NCI-H2107 treated with DMSO at 0.1 percent for 48 hours (cell line): ENCODE results near the gene TAX1BP1.

Source experiments
- DNase-seq: peaks from one replicate; lab custom pipeline; 2025; ENCODE audit not compliant: unreplicated experiment; lab: John Stamatoyannopoulos, UW

TAX1BP1 gene

GRCh38 chr7:27777662-27778061 is 37.7 kb downstream of the TAX1BP1 start:
- DNase-seq: no peak

- no peak for DNase-seq
These were observed 39.9 kb downstream of the TAX1BP1 start for GRCh38 chr7:27779873-27780272.

- DNase-seq: no peak
These were observed 41.2 kb downstream of the TAX1BP1 start for GRCh38 chr7:27781188-27781587.

- DNase-seq: no peak
These were observed 42.9 kb downstream of the TAX1BP1 start for GRCh38 chr7:27782849-27783248.

- DNase-seq: no peak
These were observed 44.6 kb downstream of the TAX1BP1 start for GRCh38 chr7:27784399-27785053.

GRCh38 chr7:27788437-27788836 is 48.5 kb downstream of the TAX1BP1 start:
- DNase-seq: no peak

- no peak for DNase-seq
These were observed 53.8 kb downstream of the TAX1BP1 start for GRCh38 chr7:27793780-27794179.

- no peak for DNase-seq
These were observed 56.0 kb downstream of the TAX1BP1 start for GRCh38 chr7:27795977-27796376.

GRCh38 chr7:27799212-27799611 is 59.2 kb downstream of the TAX1BP1 start:
- DNase-seq: no peak

GRCh38 chr7:27802999-27803398 is 63.0 kb downstream of the TAX1BP1 start:
- no peak for DNase-seq

GRCh38 chr7:27804139-27804538 is 64.2 kb downstream of the TAX1BP1 start:
- DNase-seq: no peak

- no peak for DNase-seq
These were observed 68.7 kb downstream of the TAX1BP1 start for GRCh38 chr7:27808626-27809025.

GRCh38 chr7:27810186-27810585 is 70.2 kb downstream of the TAX1BP1 start:
- DNase-seq: no peak

GRCh38 chr7:27812706-27813105 is 72.7 kb downstream of the TAX1BP1 start:
- DNase-seq: no peak

- DNase-seq: no peak
These were observed 82.3 kb downstream of the TAX1BP1 start for GRCh38 chr7:27822245-27822644.

GRCh38 chr7:27825891-27826290 is 85.9 kb downstream of the TAX1BP1 start:
- DNase-seq: no peak

GRCh38 chr7:27826357-27826756 is 86.4 kb downstream of the TAX1BP1 start:
- DNase-seq: no peak

- no peak for DNase-seq
These were observed 94.4 kb downstream of the TAX1BP1 start for GRCh38 chr7:27834179-27834921.

- DNase-seq: no peak
These were observed 95.4 kb downstream of the TAX1BP1 start for GRCh38 chr7:27835376-27835775.

GRCh38 chr7:27836536-27836935 is 96.6 kb downstream of the TAX1BP1 start:
- no peak for DNase-seq

GRCh38 chr7:27839099-27839498 is 99.1 kb downstream of the TAX1BP1 start:
- no peak for DNase-seq

- no peak for DNase-seq
These were observed 100.4 kb downstream of the TAX1BP1 start for GRCh38 chr7:27840313-27840712.
